ENCODE measurements around the gene EPM2A.

The EPM2A gene

DNA sequence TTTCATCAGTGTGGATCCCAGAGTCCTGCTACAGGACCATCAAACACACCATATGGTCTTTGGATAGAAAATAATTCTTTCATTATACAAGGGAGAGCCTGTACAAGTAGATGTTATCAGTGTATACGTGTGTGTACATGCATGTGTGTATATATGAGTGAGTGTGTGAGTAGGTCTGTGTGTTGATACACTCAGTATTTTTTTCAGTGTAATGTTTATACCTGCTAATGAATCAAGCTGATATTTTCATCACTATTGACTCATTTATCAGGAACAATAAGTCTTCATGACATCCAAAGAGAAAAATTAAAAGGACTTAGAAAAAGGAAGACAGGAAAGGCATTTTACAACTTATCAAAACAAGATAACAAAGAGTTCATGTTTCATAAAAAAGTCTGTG, 66.5 kb downstream of the EPM2A start:
- DNase-seq = no peak

DNA sequence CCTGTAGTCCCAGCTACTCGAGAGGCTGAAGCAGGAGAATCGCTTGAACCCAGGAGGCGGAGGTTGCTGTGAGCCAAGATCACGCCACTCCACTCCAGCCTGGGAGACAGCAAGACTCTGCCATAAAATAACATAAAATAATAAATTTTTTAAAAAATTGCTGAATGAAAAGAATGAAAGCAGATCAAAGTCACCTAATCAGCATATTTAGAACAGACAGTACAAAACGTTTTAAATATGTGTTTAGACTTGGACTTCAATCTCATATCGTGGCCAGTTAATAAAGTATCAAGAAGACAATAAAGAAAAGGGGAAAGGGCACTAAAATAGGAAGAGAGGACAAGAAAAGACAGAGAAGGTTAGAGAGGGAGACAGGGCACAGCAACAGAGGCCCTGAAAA, 74.6 kb downstream of the EPM2A start:
- DNase-seq = no peak

DNA sequence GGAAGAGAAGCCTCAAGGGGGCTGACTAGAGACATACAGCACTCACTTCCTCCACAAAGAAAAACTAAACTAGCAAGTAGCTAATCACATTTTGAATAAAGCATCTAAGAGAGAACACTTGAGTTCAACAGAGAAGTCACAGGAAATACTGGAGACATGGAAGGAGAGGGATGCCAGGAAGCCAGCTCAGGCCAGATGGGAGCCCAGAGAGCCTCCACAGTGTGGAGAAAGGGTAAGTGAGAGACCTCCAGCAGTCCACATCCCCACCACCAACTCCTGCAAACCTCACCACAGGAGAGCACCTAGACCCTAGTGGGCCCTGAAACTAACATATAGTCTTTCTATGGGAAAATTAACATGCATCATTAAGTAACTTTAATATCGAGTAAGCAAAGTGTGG, 79.2 kb downstream of the EPM2A start:
- DNase-seq = no peak

DNA sequence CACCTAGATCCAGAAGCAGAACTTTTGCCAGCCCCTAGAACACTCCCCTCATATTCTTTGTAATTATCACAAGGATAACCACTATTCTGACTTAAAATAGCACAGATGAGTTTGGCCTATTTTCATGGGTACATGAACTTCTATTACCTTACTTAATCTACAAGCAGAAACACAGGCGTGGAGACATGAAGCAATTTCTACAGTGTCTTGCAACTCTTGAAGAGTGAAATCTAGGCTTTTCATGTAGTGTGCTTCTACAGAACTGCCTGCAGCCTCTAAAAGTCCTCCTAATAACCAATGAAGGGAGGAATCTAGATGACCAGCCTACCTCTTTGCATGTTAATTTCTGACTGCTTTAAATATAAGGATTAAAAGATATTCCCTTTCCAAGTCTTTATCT, 82.7 kb downstream of the EPM2A start:
- no peak for DNase-seq

DNA sequence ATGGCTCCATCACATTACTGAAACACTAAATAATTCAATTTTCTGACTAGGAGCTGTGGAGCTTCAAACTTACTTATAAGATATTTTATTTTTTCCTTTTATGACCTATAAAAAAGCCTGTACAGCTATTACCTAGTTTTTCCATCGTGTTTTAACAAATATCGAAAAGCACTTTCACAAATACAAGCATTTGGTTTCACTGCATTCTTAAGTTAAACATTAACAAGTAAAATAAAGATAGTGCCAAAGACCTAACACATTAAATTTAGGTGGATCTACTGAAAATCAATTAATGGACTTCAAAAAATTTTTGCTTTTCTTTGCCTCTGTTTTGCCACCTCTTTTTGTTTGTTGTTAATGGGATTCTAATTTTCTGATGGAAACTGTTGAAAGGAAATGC, 83.3 kb downstream of the EPM2A start:
- DNase-seq = no peak

DNA sequence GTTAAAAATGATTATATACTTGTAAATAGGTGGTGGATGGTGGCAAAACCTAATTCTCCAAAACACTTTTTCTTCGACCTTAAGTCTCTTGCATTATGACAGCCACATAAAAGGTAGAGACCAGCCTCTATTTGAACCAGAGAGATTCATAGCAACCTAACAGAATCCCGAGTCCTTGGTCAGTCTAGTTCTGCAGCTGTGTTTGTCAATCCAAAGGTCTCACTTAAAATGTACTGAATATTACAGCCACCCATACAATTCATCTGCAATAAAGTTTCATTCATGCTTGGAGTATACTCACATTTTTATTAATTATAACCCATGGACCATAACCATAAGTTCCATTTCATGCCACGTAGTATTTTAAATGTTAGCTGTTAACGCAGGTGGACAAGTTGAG, 87.2 kb downstream of the EPM2A start:
- no peak for DNase-seq

DNA sequence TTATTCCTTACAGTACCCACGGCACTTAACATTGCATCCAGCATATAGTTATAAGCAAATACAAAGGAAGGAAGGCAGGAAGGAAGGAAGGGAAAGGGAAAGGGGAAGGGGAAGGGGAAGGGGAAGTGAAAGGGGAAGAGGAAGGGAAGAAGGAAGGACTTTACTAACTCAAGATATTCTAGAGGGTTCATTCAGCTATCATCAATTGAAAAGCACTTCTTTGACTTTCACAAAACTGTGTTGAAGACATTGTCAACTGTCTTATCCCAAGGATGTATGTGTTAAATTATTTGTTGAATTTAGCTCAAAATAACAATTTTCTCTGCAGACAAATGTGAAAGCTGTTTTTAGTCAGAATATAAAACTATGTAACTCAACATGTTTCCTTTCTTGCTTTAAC, 87.7 kb downstream of the EPM2A start:
- no peak for DNase-seq

DNA sequence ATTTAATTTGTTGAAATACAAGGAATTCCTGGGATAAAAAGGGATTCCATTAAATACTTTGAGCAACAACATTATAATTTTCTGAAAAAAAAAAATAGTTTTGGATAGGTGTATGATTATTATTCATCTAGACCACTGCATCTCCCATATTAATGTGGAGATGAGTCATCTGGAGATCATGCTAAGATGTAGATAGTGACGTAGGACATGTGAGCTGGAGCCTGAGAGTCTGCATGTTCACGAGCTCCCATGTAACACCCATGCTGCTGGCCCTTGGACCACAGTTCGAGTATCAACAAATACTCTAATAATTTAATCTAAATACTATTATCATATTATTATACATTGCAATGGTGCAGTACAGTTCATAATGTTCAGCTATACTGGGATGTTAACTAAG, 91.6 kb downstream of the EPM2A start:
- no peak for DNase-seq

DNA sequence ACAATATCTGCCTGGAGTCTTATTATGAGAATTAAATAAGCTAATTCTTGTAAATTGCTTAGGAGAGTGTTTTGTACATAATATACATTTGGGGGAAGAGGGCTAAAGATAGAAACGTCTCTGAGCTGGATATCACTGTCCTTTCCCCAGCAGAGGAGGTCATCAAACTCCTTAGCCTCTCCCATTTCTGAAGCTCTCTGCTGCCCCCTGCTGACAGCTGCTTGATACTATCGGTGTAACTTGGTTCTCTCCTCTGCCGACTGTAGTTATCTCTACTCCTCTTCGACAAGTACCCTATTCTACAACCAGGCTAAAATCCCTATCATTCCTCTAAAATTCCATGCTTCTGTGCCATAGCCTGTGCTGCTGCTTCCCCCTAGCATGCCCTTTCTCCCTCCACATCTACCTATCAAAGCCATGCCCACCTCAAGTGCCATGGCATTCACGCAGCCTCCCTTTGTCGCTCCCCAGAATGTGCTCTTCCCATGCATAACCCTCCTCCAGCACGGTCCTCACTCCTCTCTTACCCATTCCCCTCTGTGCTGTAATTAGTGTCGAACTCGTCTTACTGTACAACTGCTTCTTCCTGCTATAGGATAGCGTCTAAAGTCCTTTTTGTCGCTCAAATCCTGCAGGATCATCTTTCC, 101.2 kb downstream of the EPM2A start:
- DNase-seq = peak; percentile 86 to 89

DNA sequence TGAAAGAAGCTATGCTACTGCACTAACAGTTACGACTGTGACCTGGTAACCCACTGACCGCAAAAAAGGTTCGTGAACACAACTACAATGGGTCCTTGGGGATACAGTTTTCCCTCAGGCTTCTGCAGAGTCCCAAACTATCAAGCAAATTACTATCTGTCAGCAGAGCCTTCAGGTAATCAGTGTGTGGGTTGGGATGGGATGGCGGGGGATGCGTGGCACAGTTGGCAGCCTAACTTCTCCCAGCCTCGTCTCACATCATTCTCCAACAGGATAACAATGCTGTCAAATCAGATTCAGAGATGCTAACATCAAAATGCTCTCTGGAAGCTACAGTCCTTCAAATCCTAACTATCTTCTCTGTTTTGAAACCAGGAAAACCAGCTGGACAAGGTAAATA, 102.3 kb downstream of the EPM2A start:
- no peak for DNase-seq

DNA sequence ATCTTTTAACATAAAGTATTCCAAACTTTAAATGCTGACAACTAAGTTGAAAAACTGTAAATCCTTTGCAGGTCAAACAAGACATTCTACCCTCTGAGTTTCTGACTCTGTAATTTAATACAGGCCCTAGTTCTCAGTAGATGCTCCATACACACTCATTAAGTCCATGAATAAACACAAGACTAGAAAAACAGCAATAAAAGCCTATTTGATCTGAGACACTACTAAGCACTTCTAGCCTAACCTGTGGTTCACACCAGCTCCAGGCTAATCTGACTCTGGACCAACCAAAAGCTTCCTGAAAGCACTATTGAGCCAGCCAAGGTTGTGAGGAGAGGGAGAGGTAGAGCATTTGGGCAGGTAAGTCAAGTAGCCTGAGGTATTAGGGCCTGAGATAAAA, 103.9 kb downstream of the EPM2A start:
- no peak for DNase-seq

DNA sequence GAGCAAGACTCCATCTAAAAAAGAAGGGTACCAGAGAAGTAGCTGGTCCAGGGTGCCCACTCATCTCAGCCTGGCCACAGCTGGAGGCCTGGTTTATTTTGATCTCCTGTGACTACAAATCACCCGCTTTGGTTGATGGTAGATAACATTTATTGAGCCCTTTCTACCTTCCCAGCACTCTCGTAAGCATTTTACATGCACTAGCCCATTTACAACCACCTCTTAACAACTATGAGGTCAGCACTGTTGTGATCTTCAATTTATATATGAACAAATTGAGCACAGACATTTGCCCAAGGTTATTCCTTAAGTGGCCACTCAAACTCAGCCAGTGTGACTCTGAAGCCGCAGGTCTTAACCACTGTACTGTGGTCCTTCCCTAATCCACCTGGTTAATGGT, 104.7 kb downstream of the EPM2A start:
- no peak for DNase-seq

DNA sequence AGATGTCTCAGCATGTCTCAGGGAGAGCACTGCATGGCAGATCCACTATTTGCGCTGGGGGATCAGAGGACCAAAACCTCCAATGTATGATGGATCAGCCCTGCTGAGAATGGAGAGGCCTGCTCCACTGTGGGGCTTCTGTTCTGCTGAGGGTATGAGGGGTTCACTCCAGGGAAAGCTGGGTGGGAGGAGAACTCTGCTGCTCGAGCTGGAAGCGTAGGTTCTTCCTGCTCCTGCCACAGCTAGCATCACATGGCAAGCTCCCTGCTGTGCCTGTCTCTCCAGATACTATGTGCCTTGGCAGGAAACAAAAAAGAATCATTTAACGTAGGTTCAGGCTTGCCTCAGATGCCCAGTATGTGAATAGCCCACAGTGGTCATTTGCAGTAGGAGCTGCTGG, 105.8 kb downstream of the EPM2A start:
- no peak for DNase-seq

DNA sequence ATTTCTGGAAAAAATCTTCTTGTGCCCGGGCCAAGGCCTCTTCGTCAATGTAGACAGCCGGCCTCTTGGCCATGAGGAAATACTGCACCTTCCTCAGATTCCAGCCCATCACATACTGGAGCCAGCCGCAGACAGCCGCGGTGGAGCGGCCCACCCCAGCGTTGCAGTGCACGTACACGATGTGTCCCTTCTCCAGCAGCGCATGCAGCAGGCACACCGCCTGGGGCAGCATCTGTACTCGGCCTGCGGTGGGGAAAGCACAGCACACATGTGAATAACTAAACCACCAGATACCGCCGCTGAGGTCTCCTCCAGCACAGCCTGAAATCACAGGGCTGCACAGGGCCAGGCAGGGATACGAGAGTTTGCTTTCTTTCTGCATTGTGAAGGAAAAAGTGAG, 107.9 kb downstream of the EPM2A start:
- DNase-seq = no peak

DNA sequence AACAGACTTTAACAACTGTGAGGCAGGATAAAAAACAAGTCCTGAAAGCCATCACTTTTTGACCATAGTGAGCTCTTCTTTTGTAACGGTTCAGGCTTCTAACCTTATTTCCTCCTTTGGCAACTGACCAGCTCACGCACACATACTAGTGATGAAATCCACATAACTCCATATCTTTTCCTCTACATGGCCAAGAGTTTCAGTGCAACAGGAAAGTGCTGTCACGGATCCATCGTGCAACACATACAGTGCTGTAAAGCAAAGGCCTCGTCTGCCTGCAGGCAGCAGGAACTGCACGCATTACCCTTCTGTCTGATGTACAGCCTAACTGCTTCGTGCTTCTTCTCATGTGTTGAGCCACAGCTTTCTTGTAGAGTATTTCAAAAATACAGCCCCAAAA, 108.5 kb downstream of the EPM2A start:
- DNase-seq = no peak

DNA sequence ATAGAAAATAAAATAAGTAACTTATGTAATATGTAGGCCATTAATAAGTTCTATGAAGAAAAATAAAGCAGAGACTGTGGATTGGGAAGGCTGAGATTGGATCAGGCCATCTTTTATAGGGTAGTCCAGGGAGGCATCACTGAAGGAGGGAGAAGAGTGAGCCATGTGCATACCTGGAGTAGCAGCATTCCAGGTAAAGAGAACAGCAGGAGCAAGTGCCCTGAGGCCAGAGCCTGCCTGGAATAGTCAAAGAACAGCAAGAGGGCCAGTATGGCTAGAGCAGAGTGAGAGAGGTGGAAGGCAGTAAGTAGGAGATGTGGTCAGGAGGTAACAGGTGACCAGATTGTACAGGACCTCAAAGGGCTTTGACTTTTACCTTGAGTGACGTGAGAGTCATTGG, 112.1 kb downstream of the EPM2A start:
- DNase-seq = no peak

DNA sequence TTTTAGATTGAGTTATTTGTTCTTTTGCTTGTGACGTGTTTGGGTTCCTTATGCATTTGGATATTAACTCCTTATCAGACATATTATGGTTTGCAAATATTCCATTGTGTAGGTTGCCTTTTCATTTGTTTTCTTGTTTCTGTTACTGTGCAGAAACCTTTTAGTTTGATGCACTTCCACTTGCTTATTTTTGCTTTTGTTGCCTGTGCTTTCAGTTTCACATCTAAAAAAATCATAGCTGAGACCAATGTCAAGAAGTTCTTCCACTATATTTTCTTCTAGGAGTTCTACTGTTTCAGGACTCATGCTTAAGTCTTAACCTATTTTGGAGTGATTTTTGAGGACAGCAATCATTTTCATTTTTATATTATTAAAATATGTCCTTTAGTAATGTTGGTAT, 113.5 kb downstream of the EPM2A start:
- no peak for DNase-seq

DNA sequence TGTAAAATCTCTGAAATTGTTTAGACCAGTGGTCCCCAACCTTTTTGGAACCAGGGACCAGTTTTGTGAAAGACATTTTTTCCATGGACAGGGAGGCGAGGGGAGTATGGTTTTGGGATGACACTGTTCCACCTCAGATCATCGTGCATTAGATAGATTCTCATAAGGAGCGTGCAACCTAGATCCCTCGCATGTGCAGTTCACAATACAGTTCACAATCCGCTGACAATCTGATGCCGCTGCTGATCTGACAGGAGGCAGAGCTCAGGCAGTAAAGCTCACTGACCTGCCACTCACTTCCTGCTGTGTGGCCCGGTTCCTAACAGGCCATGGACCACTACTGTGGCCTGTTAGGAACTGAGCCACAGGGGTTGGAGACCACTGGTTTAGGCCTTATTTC, 115.2 kb downstream of the EPM2A start:
- no peak for DNase-seq

DNA sequence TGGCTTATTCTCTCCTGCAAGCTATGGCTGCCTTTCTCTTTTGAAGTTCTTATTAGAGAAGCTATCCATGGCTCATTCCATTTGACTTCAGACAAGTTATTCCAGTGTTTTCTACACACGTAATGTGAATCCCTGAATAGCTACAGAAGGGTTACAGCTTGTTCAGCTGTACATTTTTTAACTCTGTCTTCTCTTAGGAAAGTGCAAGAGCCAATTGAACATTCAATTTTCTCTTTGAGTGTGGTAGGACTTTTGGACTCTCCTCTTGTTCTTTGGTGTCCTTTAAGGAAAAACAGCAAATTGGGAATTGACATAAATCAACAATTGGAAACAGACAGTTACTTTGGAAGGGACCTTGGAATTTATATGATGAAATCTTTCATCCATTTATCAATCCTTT, 125.8 kb downstream of the EPM2A start:
- DNase-seq = no peak

DNA sequence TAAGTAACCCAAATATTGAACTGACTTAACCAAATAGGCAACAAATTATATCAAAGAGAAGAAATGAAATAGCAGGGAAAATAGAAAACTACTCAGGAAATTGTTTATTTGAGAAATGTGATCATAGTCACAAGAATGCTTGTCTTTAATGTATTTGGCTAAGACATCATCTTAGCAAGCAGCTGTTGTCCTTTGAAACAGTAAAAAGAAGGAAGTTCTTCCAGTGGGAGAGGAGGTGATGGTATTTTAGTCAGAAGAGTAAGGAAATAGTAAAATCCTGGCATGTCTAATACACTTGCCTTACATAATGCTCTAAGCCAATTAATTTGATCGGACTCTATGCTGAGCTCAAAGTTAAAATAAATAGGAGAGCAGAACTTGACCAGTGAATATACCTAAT, 126.5 kb downstream of the EPM2A start:
- DNase-seq = no peak

DNA sequence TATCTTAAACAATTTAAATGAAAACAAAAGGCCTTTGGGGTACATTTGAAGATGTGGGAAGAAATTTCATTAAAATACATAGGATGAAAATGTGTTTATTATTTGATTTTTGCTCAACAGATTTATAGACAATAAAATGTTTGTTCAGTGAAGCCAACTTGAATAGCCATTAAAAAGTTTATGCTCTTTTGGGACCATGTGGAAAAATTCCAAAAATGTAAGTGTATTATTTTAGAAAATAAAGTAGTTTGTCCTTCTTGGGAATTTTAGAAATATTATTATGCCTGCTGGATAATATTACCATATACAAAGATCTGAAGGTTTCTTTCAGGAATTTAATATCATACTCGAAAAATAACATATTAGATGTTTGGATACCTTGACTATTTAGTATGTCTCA, 131.3 kb downstream of the EPM2A start:
- DNase-seq = no peak

DNA sequence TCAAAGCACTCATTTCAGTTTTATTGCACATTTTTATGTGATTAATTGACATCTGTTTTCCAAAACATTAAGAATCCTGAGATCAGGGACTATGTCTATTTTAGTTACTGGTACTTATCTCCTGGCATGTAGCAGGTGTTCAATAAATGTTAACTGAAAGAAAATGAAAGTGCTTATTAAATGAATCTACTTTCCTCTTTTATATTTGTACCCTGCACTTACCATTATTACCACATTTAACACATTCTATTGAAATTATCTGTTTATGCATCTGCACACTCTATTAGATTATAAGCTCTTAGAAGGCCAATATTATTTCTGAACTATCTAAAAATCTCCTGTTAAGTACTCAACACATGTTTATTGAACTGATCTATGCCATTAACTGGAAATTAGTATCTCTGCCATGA, 131.9 kb downstream of the EPM2A start:
- DNase-seq = no peak

DNA sequence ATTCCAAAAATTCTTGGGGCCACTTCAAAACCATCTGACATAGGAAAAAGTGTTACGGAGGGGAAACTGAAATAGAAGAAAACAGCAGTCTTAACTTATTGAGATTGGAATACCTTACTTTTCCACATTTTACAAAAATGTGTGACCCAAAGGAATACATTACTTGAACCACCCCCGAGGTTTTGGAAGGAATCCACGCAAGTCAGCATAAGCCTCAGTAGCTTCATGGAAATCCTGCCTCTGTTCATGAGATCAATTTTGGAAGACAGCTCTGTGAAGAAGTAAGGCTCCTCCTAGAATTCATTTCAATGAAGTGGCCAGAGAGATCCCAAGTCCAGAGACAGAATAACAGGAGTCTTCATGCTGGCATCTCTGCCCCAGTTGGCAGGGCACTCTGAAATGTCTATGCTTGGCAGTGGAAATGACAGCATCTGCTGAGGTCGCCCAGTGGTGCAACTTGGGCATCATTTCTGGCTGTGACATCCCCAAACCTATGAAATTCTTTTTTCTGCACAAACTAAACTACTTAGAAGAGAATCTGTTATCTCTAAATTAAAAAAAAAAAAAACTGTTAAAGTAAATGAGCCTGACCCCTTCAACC, 132.5 kb downstream of the EPM2A start:
- no peak for DNase-seq

DNA sequence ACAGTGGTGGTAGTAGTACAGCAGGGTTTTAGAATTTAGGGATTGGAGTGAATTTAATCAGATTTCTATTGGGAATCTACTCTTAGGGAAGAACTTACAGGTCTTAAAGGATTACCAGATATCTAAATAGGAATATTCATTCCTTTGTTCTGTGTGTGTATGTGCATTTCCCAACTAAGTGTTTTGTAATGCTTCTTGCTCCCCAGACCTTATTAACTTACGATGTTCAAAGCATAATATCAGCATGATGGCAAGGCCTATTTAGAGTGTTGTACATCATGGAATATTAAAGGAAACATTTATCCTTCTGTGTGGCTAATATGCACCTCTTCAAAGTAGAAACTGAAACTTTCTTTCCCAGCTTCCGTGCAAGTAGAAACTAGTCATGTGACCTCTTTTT, 133.9 kb downstream of the EPM2A start:
- no peak for DNase-seq

DNA sequence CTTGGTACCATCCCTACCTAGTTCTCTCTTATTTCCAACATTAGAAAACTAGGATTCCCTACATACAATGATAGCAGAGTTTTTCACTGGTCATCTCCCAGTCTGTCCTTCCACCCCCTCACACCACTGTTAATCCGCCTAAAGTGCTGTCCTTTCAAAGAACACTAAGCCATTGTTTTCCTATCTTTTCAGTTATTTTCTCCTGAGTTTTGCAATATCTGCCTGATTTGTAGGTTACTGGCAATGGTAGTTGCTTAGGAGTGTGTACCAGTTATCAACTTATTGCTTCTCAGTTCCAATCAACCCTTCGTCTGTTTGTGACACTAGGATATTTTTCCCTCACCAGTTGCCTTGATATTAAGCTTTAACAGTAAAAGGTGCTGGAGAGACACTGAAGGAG, 135.0 kb downstream of the EPM2A start:
- DNase-seq = no peak

DNA sequence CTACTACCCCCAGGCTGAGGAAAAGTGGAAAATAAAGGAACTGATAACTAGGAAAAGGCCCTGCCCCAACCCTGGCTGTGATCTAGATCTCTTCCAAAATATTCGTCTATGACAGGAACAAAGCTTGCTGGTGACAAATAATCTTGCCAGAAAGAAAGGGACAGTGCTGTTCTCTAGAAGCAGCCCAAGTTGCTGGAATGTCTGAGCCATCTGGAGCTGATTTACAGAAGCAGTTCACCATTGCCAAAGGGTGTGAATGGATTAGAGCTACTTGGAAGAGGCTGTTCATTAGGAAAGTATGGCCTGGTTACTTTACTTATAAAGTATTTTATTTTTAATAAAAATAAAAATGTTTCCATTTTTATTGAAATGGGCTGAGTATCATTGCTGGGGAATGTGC, 146.3 kb downstream of the EPM2A start:
- no peak for DNase-seq
